Measurements from ENCODE around the gene C2orf15. TPM values are rescaled to one million over a fixed set of nuclear protein-coding genes. Genes with fewer than 3 reads are reported as not detected.
A peak's percentile ranks its signal among the peaks of the same experiment; 100 is the strongest.
"Not testable (repeated sequence)": the region's sequence is repeated elsewhere in the genome, so short reads cannot be mapped to it uniquely, and the experiment has no call there.

C2orf15 gene
- total RNA-seq, 1 donor from 2014 or later, result not detected

GRCh38 chr2:99180755-99181623 is 39.5 kb downstream of the C2orf15 start, which contains the start of the genes MITD1 and MRPL30:
TSS of gene MITD1 (minus strand) at chr2:99181058. CDS start at chr2:99180981, 77 bp downstream.
TSS of gene MRPL30 (plus strand) at chr2:99181184. CDS start at chr2:99186204, 5,020 bp downstream.
- H3K4me3 Mint-ChIP-seq (ENCODE audit: low read depth), result peak within 1 kb of the TSS; percentile 96
- H3K9me3 Mint-ChIP-seq, result no peaks in the 10 kb centered on the region
- H3K27me3 Mint-ChIP-seq (ENCODE audit: low read depth), result no peaks in the 10 kb centered on the region
- peaks cover 19% of the 10 kb centered on the region for H3K36me3 Mint-ChIP-seq (ENCODE audit: low read depth)
- H3K4me1 Mint-ChIP-seq (ENCODE audit: low read depth), result peaks cover 34% of the 10 kb centered on the region
- peak; percentile 88 for DNase-seq (ENCODE audit: low spot score)
- intact Hi-C loops (cut with micrococcal nuclease), result loop anchor here (1.0 to 5.0 kb wide), 4 partner anchors 26 to 309 kb away; partner anchors contain the start of genes REV1 and TXNDC9
- peak within 1 kb of the TSS; percentile 91 for H3K27ac Mint-ChIP-seq

- Mint-ChIP-seq H3K27me3 (ENCODE audit: low read depth) (no peaks in the 10 kb centered on the region), H3K4me3 (ENCODE audit: low read depth) (peak overlapping the region; percentile 96), H3K27ac (peak overlapping the region; percentile 91), H3K36me3 (ENCODE audit: low read depth) (peaks cover 19% of the 10 kb centered on the region), H3K9me3 (no peaks in the 10 kb centered on the region), H3K4me1 (ENCODE audit: low read depth) (peaks cover 34% of the 10 kb centered on the region)
- DNase-seq (ENCODE audit: low spot score), result no peak
- intact Hi-C loops (cut with micrococcal nuclease), result loop anchor here (1.0 to 5.0 kb wide), 4 partner anchors 26 to 309 kb away; partner anchors contain the start of genes REV1 and TXNDC9
Measured at GRCh38 chr2:99181624-99182000, 40.1 kb downstream of the C2orf15 start.

- DNase-seq (ENCODE audit: low spot score), result no peak
- H3K27me3 Mint-ChIP-seq (ENCODE audit: low read depth), result no peaks in the 10 kb centered on the region
- peak overlapping the region; percentile 22 for H3K4me3 Mint-ChIP-seq (ENCODE audit: low read depth)
- H3K9me3 Mint-ChIP-seq, result no peaks in the 10 kb centered on the region
- peaks cover 12% of the 10 kb centered on the region for H3K36me3 Mint-ChIP-seq (ENCODE audit: low read depth)
- intact Hi-C loops (cut with micrococcal nuclease), result loop anchor here (5.0 kb wide), 1 partner anchor 96 kb away; no protein-coding TSS in a partner anchor
- H3K27ac Mint-ChIP-seq, result no peak overlapping the region
- H3K4me1 Mint-ChIP-seq (ENCODE audit: low read depth), result peaks cover 31% of the 10 kb centered on the region
Measured at GRCh38 chr2:99183025-99183424, 41.5 kb downstream of the C2orf15 start.

- peaks cover 24% of the 10 kb centered on the region for H3K4me1 Mint-ChIP-seq (ENCODE audit: low read depth)
- H3K27ac Mint-ChIP-seq, result no peak overlapping the region
- intact Hi-C loops (cut with micrococcal nuclease), result loop anchor here (5.0 kb wide), 1 partner anchor 98 kb away; no protein-coding TSS in a partner anchor
- DNase-seq (ENCODE audit: low spot score), result no peak
- H3K4me3 Mint-ChIP-seq (ENCODE audit: low read depth), result no peak overlapping the region
- peaks cover 16% of the 10 kb centered on the region for H3K36me3 Mint-ChIP-seq (ENCODE audit: low read depth)
- no peaks in the 10 kb centered on the region for H3K27me3 Mint-ChIP-seq (ENCODE audit: low read depth)
- H3K9me3 Mint-ChIP-seq, result no peaks in the 10 kb centered on the region
Measured at GRCh38 chr2:99184811-99185210, 43.3 kb downstream of the C2orf15 start.

- Mint-ChIP-seq H3K9me3 (no peaks in the 10 kb centered on the region), H3K27me3 (ENCODE audit: low read depth) (no peaks in the 10 kb centered on the region), H3K4me3 (ENCODE audit: low read depth) (no peak overlapping the region), H3K36me3 (ENCODE audit: low read depth) (peaks cover 31% of the 10 kb centered on the region), H3K4me1 (ENCODE audit: low read depth) (peaks cover 15% of the 10 kb centered on the region), H3K27ac (no peak overlapping the region)
- intact Hi-C loops (cut with micrococcal nuclease), result no loop called here
- DNase-seq (ENCODE audit: low spot score), result no peak
Measured at GRCh38 chr2:99187011-99187410, 45.5 kb downstream of the C2orf15 start.

GRCh38 chr2:99188357-99188756 is 46.9 kb downstream of the C2orf15 start:
- H3K27me3 Mint-ChIP-seq (ENCODE audit: low read depth), result no peaks in the 10 kb centered on the region
- H3K36me3 Mint-ChIP-seq (ENCODE audit: low read depth), result peaks cover 43% of the 10 kb centered on the region
- intact Hi-C loops (cut with micrococcal nuclease), result no loop called here
- no peak for DNase-seq (ENCODE audit: low spot score)
- peak overlapping the region; percentile 39 for H3K27ac Mint-ChIP-seq
- H3K4me1 Mint-ChIP-seq (ENCODE audit: low read depth), result peaks cover 11% of the 10 kb centered on the region
- no peak overlapping the region for H3K4me3 Mint-ChIP-seq (ENCODE audit: low read depth)
- no peaks in the 10 kb centered on the region for H3K9me3 Mint-ChIP-seq

GRCh38 chr2:99190548-99190947 is 49.0 kb downstream of the C2orf15 start:
- no peak overlapping the region for H3K27ac Mint-ChIP-seq

GRCh38 chr2:99192364-99192763 is 50.9 kb downstream of the C2orf15 start:
- intact Hi-C loops (cut with micrococcal nuclease); DNase-seq (ENCODE audit: low spot score); H3K9me3 Mint-ChIP-seq; H3K4me3 Mint-ChIP-seq (ENCODE audit: low read depth); H3K27ac Mint-ChIP-seq; H3K4me1 Mint-ChIP-seq (ENCODE audit: low read depth); H3K27me3 Mint-ChIP-seq (ENCODE audit: low read depth): not testable (repeated sequence)
- peaks cover 61% of the 10 kb centered on the region for H3K36me3 Mint-ChIP-seq (ENCODE audit: low read depth)

More at GRCh38 chr2:99190548-99190947, 49.0 kb downstream of the C2orf15 start:
- peaks cover 5% of the 10 kb centered on the region for H3K4me1 Mint-ChIP-seq (ENCODE audit: low read depth)
- H3K9me3 Mint-ChIP-seq, result no peaks in the 10 kb centered on the region
- DNase-seq (ENCODE audit: low spot score), result no peak
- no peaks in the 10 kb centered on the region for H3K27me3 Mint-ChIP-seq (ENCODE audit: low read depth)
- no peak overlapping the region for H3K4me3 Mint-ChIP-seq (ENCODE audit: low read depth)
- H3K36me3 Mint-ChIP-seq (ENCODE audit: low read depth), result peaks cover 51% of the 10 kb centered on the region
- intact Hi-C loops (cut with micrococcal nuclease), result no loop called here

GRCh38 chr2:99198103-99198841 is 56.8 kb downstream of the C2orf15 start:
- no peak for DNase-seq (ENCODE audit: low spot score)
- H3K27me3 Mint-ChIP-seq (ENCODE audit: low read depth), result no peaks in the 10 kb centered on the region
- H3K4me3 Mint-ChIP-seq (ENCODE audit: low read depth), result no peak overlapping the region
- no peak overlapping the region for H3K27ac Mint-ChIP-seq
- peaks cover 21% of the 10 kb centered on the region for H3K36me3 Mint-ChIP-seq (ENCODE audit: low read depth)
- intact Hi-C loops (cut with micrococcal nuclease), result no loop called here
- H3K4me1 Mint-ChIP-seq (ENCODE audit: low read depth), result no peaks in the 10 kb centered on the region
- H3K9me3 Mint-ChIP-seq, result no peaks in the 10 kb centered on the region

GRCh38 chr2:99200076-99200800 is 58.7 kb downstream of the C2orf15 start:
- no peak for DNase-seq (ENCODE audit: low spot score)
- Mint-ChIP-seq H3K27me3 (ENCODE audit: low read depth) (no peaks in the 10 kb centered on the region), H3K4me3 (ENCODE audit: low read depth) (no peak overlapping the region), H3K4me1 (ENCODE audit: low read depth) (no peaks in the 10 kb centered on the region), H3K9me3 (no peaks in the 10 kb centered on the region), H3K27ac (no peak overlapping the region), H3K36me3 (ENCODE audit: low read depth) (peaks cover 16% of the 10 kb centered on the region)
- intact Hi-C loops (cut with micrococcal nuclease), result no loop called here
